Amygdala (tissue), 56 donors: Measurements from ENCODE around the gene EPAS1.

Source experiments
- DNase-seq, 56 donors: peaks; one replicate each; lab custom pipeline; 2025; lab: John Stamatoyannopoulos, UW

The EPAS1 gene

GRCh38 chr2:46317094-46317486, 19.9 kb downstream of the EPAS1 start:
- DNase-seq = no peak

- no peak for DNase-seq
Observed at GRCh38 chr2:46318579-46319460, 21.6 kb downstream of the EPAS1 start.

DNA sequence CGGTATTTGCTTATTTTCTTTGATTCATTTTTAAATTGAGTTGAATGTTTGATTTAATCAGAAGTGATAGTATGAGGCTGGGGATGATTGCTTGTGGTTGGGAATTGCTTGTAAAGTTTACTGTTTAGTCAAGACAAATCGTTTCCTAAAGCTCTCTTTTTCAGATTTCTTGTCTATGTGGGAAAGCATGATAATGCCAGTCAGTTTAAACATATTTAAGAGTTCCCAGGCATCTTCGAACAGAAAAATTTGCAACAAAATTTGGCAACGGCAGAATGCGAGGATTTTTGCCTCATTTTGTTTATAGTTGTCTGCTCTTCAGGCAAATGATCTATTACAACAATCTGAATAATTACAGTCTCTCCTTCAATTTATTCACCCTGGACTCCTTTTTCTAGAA, 22.5 kb downstream of the EPAS1 start:
- DNase-seq = no peak

DNA sequence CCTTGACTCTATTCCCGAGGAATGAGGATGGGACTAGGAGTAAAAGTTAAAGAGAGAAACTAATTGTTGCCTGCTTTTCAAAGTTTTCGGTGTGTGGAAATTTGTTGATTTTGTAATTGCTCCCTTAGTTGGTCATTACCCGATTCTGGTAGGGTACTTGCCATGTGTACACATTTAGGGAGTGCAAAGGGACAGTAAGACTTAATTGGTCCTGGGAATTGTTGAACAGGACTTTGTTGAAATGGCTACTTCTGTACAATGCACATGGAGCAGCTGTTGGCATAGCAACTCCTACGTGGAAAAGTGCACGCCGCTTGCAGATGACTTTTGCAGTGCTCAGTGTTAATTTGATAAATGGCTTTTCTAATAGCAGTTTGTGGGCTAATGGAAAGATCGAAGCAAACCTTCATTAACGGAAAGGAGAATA, 22.9 kb downstream of the EPAS1 start:
- DNase-seq = no peak

- DNase-seq = no peak
Observed at GRCh38 chr2:46323730-46324129, 26.5 kb downstream of the EPAS1 start.

DNA sequence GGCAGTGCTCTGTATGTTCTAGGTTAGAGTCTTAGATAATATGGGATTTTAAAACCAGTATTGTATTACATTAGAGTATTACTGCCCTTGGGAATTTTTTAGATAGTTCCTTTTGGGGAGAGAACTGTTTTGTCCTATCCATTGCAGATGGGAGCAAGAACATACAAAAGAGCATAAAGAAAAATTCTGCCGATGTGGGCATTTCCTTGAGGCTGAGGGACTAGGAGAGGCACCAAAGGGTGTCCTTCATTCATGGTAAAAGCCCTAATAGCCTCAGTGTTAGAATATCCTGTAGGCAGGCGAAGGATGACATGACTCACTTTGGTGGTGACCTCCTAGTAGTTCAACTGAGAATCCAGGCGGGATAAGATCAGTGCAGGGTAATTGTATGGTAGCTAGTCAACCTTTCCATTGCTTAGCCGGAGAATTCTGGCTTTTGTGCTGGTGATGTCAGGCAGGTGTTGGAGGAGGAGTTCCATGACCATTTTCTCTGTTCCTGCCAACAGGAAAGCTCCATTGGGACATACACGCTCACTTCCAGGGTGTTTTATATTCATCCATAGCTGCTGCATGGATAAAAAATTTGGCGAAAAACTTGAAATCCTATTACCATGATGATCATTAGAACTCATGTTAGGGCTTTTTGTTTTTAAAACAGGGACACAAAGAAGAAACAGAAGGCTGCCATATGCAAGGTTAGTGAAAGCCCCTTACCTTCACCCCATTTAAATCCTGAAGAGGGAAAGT, 28.1 kb downstream of the EPAS1 start:
- no peak for DNase-seq

DNA sequence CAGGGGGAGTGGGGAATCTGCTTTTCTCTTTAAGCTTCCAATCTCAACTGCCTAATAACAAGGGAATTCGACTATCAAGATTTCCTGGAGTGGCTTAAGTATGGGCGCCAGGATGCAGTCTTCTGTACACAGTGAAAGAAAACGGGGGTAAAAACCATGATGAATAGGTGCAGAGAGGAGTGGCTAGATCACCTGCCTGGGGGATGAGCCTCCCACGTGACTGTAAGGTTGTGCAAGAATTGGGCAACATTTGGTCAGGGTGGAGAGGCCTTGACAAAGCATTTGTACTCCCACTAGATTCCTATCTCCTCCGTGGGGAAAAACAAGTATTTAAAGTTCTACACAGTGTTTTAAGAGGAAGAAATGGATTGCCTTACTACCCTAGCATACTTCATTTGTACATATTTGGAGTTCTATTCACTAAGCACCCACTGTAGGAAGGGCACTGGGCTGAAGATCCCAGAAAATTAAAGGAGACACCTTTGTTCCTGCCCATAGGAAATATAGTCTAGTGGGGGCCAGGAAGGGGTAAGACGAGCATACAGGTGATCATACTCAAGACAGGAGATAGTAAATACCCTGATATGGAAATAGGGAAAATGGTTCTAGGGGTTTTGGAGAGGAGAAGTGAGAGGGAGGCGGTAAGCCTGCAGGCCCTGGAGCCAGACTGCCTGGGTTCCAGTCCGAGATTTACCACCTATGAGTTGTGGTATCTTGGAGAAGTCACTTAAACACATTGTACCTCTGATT, 29.2 kb downstream of the EPAS1 start:
- DNase-seq = no peak

- no peak for DNase-seq
Observed at GRCh38 chr2:46327627-46328026, 30.4 kb downstream of the EPAS1 start.

DNA sequence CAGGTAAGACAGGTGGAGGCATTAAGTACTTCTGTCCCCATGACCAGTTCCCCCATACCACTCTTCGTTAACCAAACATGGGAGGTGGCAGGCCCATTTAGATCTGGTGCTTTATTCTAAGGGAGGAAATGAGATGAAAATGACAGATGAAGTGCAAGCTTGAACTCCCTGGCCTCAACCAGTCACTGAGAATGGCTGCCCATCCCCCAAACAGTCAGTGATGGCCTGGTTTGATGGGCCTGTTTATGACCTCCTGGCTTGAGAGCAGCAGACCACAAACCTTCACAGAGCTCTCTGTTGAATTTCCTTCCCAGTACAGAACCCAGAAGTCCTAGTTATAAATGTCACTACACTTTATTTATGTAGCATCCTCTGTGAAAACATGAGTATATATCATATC, 31.1 kb downstream of the EPAS1 start:
- no peak for DNase-seq

- no peak for DNase-seq
Observed at GRCh38 chr2:46328829-46329228, 31.6 kb downstream of the EPAS1 start.

DNA sequence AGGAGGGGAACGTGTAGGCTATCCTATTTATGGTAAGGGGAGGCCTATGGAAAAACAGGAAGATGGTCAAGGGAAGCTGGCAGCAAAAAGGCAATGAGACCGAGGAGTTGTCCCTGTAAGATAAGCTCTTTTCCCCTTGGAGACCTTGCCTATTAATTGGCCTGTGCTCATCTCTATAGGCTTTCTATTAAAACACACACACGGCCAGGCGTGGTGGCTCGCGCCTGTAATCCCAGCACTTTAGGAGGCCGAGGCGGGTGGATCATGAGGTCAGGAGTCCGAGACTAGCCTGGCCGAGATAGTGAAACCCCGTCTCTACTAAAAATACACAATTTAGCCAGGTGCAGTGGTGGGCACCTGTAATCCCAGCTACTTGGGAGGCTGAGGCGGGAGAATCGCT, 32.1 kb downstream of the EPAS1 start:
- DNase-seq = no peak

GRCh38 chr2:46329803-46330775, 32.9 kb downstream of the EPAS1 start:
- DNase-seq = peak in 2 of 56 donors; percentile 13 to 26

DNA sequence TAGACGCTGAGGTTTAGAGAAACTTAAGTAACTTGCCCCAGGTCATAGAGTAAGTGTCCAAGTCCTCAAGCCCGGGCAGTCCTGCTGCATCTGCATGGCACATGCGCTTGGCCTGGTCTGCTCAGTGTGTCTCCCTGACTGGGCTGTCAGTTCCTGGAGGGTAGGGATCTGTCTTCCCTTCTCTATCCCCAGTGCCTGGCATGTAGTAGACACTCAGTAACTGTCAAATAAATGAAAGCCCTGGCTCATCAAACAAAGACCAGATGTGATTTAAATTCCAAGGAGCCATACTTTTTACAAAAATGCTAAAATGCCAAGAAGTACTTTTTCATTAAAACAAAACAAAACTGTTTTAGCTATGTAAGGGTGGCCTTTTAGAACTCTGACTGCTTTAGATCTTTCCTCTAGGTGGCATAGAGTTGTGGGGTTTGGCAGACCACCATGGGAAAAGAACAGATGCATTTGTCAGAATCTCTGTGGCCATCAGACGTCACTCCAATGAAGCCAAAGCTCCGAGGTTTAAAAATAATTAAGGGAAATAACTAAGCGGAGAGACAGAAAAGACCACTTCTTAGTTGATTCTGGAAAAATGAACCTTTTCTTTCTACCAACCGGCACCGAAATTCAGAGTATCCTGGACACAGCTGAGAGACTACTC, 34.0 kb downstream of the EPAS1 start:
- DNase-seq = no peak

- no peak for DNase-seq
Observed at GRCh38 chr2:46332686-46333281, 35.6 kb downstream of the EPAS1 start.

- DNase-seq = peak in 1 of 56 donors; percentile 48
Observed at GRCh38 chr2:46333912-46334311, 36.7 kb downstream of the EPAS1 start.

GRCh38 chr2:46334389-46335271, 37.4 kb downstream of the EPAS1 start:
- no peak for DNase-seq

- peak in 44 of 56 donors; percentile 11 to 80 (median 45) for DNase-seq
Observed at GRCh38 chr2:46335391-46336282, 38.4 kb downstream of the EPAS1 start.
